ENCODE measurements around the gene VPS41. TPM values are rescaled to one million over a fixed set of nuclear protein-coding genes. Genes with fewer than 3 reads are reported as not detected.

The VPS41 gene
- total and polyA plus RNA-seq, 2 of the 13 experiments (the other 11 are each of a cell fraction or from before 2014, with no cell fraction given) = 12.1 to 43.4 TPM

DNA sequence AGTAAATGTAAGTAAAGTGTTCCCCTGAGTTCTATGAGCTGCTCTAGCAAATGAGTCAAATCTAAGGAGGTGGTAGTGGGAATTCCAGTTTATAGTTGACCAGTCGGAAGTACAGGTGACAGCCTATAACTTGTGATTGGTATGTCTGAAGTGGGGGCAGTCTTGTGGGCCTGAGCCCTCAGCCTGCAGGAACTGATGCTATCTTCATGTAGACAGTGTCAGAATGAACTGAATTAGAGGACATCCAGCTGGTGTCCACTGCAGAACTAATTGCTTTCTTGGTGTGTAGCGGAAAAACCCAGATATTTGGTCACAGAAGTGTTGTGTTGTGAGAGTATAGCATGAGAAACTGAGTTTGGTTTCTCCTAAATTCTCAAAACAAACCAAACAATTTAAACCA, 150.0 kb downstream of the VPS41 start (continued):
- TF ChIP-seq CSRNP2 (CRISPR knock-in tag; conservative IDR thresholded peaks at IDR 0.05; ENCODE audit: low read depth) (no peak), ZNF468 (CRISPR knock-in tag; IDR thresholded peaks at IDR 0.05) (no peak), ZNF770 (CRISPR knock-in tag; IDR thresholded peaks at IDR 0.05) (no peak), ZNF790 (CRISPR knock-in tag; IDR thresholded peaks at IDR 0.05; ENCODE audit: borderline replicate concordance) (no peak)

- BruUV-seq (replicated peaks) = no TSS peak
- ATAC-seq (no peak), DNase-seq (ENCODE audit: low spot score) (no peak), FAIRE-seq (no peak)
- Histone ChIP-seq H3K4me2 (ENCODE audit: low read depth, low read length) (no peak overlapping the region), H3K36me3 (replicated peaks in 1 of 2; ENCODE audit: control insufficient read depth in 1 of 2, insufficient read depth in 2 of 2, low read length in 2 of 2) (peaks cover under 1 to 3% of the 10 kb centered on the region in 2 experiments; a peak in 1 of 5 replicates), H3K27me3 (ENCODE audit: control insufficient read depth in 1 of 2, insufficient read depth in 2 of 2, low read length in 2 of 2) (no peaks in the 10 kb centered on the region), H2AFZ (ENCODE audit: low read length) (no peak overlapping the region), H3K27ac (ENCODE audit: extremely low read length, insufficient read depth, low read length) (no peak overlapping the region), H3K4me3 (replicated peaks in 1 of 3; ENCODE audit: insufficient read depth in 1 of 3, low read depth in 2 of 3, low read length in 3 of 3) (no peak overlapping the region), H3K79me2 (ENCODE audit: insufficient read depth, low read length) (no peaks in the 10 kb centered on the region), H3K9me3 (ENCODE audit: low read length) (no peaks in the 10 kb centered on the region), H3K4me1 (ENCODE audit: insufficient read depth, low read length) (no peaks in the 10 kb centered on the region), H4K20me1 (ENCODE audit: insufficient read depth, low read length) (no peaks in the 10 kb centered on the region), H3K9ac (ENCODE audit: insufficient read depth, low read depth, low read length) (no peak overlapping the region)
- ChIA-PET CTCF (ENCODE audit: low intra/inter-chr PET ratio, low total read pairs) (no interaction called here), POLR2A (no interaction called here)
- WGBS (ENCODE audit: low lambda C conversion rate) = 98% methylated on average over 3 of the region's 3 CpGs
- intact Hi-C loops (cut with micrococcal nuclease; ENCODE audit: unreplicated experiment) (no loop called here), in situ Hi-C loops (cut with HindIII; ENCODE audit: extremely low pct_ligation_motif_present, low pct_unique_long_range_greater_than_20kb) (no loop called here)
- TF ChIP-seq DMAP1 (CRISPR knock-in tag; IDR thresholded peaks at IDR 0.05) (no peak), MTA1 (CRISPR knock-in tag; IDR thresholded peaks at IDR 0.05; ENCODE audit: borderline replicate concordance) (no peak), MLX (CRISPR knock-in tag; IDR thresholded peaks at IDR 0.05) (no peak), CREBL2 (CRISPR knock-in tag; IDR thresholded peaks at IDR 0.05; ENCODE audit: borderline replicate concordance) (no peak), ZNF75D (CRISPR knock-in tag; IDR thresholded peaks at IDR 0.05; ENCODE audit: borderline replicate concordance) (no peak)
- TF ChIP-seq, protein P1, sequence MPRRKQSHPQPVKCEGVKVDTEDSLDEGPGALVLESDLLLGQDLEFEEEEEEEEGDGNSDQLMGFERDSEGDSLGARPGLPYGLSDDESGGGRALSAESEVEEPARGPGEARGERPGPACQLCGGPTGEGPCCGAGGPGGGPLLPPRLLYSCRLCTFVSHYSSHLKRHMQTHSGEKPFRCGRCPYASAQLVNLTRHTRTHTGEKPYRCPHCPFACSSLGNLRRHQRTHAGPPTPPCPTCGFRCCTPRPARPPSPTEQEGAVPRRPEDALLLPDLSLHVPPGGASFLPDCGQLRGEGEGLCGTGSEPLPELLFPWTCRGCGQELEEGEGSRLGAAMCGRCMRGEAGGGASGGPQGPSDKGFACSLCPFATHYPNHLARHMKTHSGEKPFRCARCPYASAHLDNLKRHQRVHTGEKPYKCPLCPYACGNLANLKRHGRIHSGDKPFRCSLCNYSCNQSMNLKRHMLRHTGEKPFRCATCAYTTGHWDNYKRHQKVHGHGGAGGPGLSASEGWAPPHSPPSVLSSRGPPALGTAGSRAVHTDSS (CRISPR knock-in tag; conservative IDR thresholded peaks at IDR 0.05) = no peak
- TF ChIP-seq, protein P2, sequence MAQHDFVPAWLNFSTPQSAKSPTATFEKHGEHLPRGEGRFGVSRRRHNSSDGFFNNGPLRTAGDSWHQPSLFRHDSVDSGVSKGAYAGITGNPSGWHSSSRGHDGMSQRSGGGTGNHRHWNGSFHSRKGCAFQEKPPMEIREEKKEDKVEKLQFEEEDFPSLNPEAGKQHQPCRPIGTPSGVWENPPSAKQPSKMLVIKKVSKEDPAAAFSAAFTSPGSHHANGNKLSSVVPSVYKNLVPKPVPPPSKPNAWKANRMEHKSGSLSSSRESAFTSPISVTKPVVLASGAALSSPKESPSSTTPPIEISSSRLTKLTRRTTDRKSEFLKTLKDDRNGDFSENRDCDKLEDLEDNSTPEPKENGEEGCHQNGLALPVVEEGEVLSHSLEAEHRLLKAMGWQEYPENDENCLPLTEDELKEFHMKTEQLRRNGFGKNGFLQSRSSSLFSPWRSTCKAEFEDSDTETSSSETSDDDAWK (CRISPR knock-in tag; IDR thresholded peaks at IDR 0.05) = no peak
- TF ChIP-seq, protein P3, sequence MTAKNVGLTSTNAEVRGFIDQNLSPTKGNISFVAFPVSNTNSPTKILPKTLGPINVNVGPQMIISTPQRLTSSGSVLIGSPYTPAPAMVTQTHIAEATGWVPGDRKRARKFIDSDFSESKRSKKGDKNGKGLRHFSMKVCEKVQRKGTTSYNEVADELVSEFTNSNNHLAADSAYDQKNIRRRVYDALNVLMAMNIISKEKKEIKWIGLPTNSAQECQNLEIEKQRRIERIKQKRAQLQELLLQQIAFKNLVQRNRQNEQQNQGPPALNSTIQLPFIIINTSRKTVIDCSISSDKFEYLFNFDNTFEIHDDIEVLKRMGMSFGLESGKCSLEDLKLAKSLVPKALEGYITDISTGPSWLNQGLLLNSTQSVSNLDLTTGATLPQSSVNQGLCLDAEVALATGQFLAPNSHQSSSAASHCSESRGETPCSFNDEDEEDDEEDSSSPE (CRISPR knock-in tag; IDR thresholded peaks at IDR 0.05) = no peak
Measured at GRCh38 chr7:38757931-38758330, 151.1 kb downstream of the VPS41 start.

All from HepG2 (cell line).